ENCODE measurements around the gene HSPBAP1.

The HSPBAP1 gene

GRCh38 chr3:122793568-122794416 is at the start of gene HSPBAP1:
Gene HSPBAP1, minus strand, starts transcription at chr3:122793831. Its CDS starts 151 bp downstream, at chr3:122793680.
- peak; percentile 95 for DNase-seq

- DNase-seq = no peak
Measured at GRCh38 chr3:122835590-122835989, 42.0 kb upstream of the HSPBAP1 start.

GRCh38 chr3:122828281-122828680 is 34.6 kb upstream of the HSPBAP1 start:
- DNase-seq = no peak

- DNase-seq = no peak
Measured at GRCh38 chr3:122826278-122826677, 32.6 kb upstream of the HSPBAP1 start.

- DNase-seq = no peak
Measured at GRCh38 chr3:122825460-122825859, 31.8 kb upstream of the HSPBAP1 start.

- DNase-seq = no peak
Measured at GRCh38 chr3:122824465-122825381, 31.1 kb upstream of the HSPBAP1 start.

- DNase-seq = no peak
Measured at GRCh38 chr3:122816587-122816986, 23.0 kb upstream of the HSPBAP1 start.

- DNase-seq = no peak
Measured at GRCh38 chr3:122810734-122811133, 17.1 kb upstream of the HSPBAP1 start.

GRCh38 chr3:122803977-122804376 is 10.3 kb upstream of the HSPBAP1 start:
- no peak for DNase-seq

- no peak for DNase-seq
Measured at GRCh38 chr3:122802323-122802722, 8.7 kb upstream of the HSPBAP1 start.

GRCh38 chr3:122800706-122801237 is 7.1 kb upstream of the HSPBAP1 start:
- DNase-seq = no peak

- no peak for DNase-seq
Measured at GRCh38 chr3:122800031-122800430, 6.4 kb upstream of the HSPBAP1 start.

- DNase-seq = no peak
Measured at GRCh38 chr3:122799322-122799721, 5.7 kb upstream of the HSPBAP1 start.

- no peak for DNase-seq
Measured at GRCh38 chr3:122797291-122797690, 3.7 kb upstream of the HSPBAP1 start.

- DNase-seq = no peak
Measured at GRCh38 chr3:122795674-122796195, 2.1 kb upstream of the HSPBAP1 start.

- peak; percentile 77 for DNase-seq
Measured at GRCh38 chr3:122794779-122795673, 1.4 kb upstream of the HSPBAP1 start, which contains the start of gene SLC49A4. Gene SLC49A4, plus strand, starts transcription at chr3:122795069. Its CDS starts 124 bp downstream, at chr3:122795193.

GRCh38 chr3:122794483-122794778 is 800 bp upstream of the HSPBAP1 start:
- no peak for DNase-seq

GRCh38 chr3:122789585-122790273 is 3.9 kb downstream of the HSPBAP1 start:
- no peak for DNase-seq

GRCh38 chr3:122787872-122788271 is 5.8 kb downstream of the HSPBAP1 start:
- DNase-seq = no peak

- no peak for DNase-seq
Measured at GRCh38 chr3:122786066-122786465, 7.6 kb downstream of the HSPBAP1 start.

GRCh38 chr3:122785231-122785630 is 8.4 kb downstream of the HSPBAP1 start:
- DNase-seq = no peak

- DNase-seq = no peak
Measured at GRCh38 chr3:122784436-122784835, 9.2 kb downstream of the HSPBAP1 start.

Data from stimulated activated CD8-positive, alpha-beta memory T cell treated with anti-CD3 and anti-CD28 coated beads, Interleukin-4, amount 100 ng/mL, for 48 hours (primary cell).